SU-DHL-6 (cell line): ENCODE measurements around the gene TDRD5.

Source experiments
- H2AFZ ChIP-seq: fragments of 200-600 bp; sonication (generic); 2 replicates; pipeline ENCODE4 v1.6.1; 2014; ENCODE audit warnings: low read depth, mild to moderate bottlenecking, moderate library complexity, mixed read lengths, antibody characterized with exemption, low read length; ENCODE audit not compliant: severe bottlenecking
- H3F3A ChIP-seq: fragments of 200-600 bp; shearing (Covaris generic); 2 replicates; pipeline ENCODE4 v1.6.0; 2016; ENCODE audit warnings: antibody characterized with exemption, mild to moderate bottlenecking; ENCODE audit not compliant: insufficient read depth
- H3K27ac ChIP-seq: fragments of 200-600 bp; sonication (generic); 2 replicates; pipeline ENCODE4 v1.5.1; 2016; ENCODE audit warnings: low read depth, mild to moderate bottlenecking, low read length, moderate library complexity, mixed read lengths
- H3K27me3 ChIP-seq: fragments of 200-600 bp; sonication (generic), shearing (Covaris generic); 2 replicates; pipeline ENCODE4 v1.6.0; 2014; ENCODE audit warnings: mild to moderate bottlenecking, low read length
- H3K36me3 ChIP-seq: fragments of 200-600 bp; sonication (generic); 2 replicates; pipeline ENCODE4 v1.6.1; 2014; ENCODE audit warnings: mild to moderate bottlenecking, low read length, mixed read lengths
- H3K4me2 ChIP-seq: fragments of 300-600, 200-600 bp; shearing (Covaris generic), sonication (generic); 2 replicates; pipeline ENCODE4 v1.6.0; 2014; ENCODE audit warnings: low read length, low read depth, mild to moderate bottlenecking; ENCODE audit not compliant: poor library complexity, severe bottlenecking
- H3K4me3 ChIP-seq: fragments of 200-600 bp; sonication (generic); 2 replicates; pipeline ENCODE4 v1.5.1; 2014; ENCODE audit warnings: antibody characterized with exemption, low read length, mild to moderate bottlenecking, mixed read lengths; ENCODE audit not compliant: insufficient read depth, poor library complexity, severe bottlenecking
- H3K79me2 ChIP-seq: fragments of 200-600 bp; sonication (generic); 2 replicates; pipeline ENCODE4 v1.6.1; 2014; ENCODE audit warnings: mild to moderate bottlenecking, low read length, moderate library complexity; ENCODE audit not compliant: insufficient read depth
- H3K9ac ChIP-seq: fragments of 200-600 bp; sonication (generic); 2 replicates; pipeline ENCODE4 v1.7.0; 2014; ENCODE audit warnings: mild to moderate bottlenecking, low read length
- H3K9me2 ChIP-seq: fragments of 200-600 bp; sonication (generic); replicated peaks from 2 replicates; pipeline ENCODE4 v1.6.1; 2014; ENCODE audit warnings: low read length; ENCODE audit not compliant: insufficient read depth
- H3K9me3 ChIP-seq: fragments of 200-600 bp; sonication (generic); 2 replicates; pipeline ENCODE4 v1.6.1; 2014; ENCODE audit warnings: low read length, mixed read lengths; ENCODE audit not compliant: insufficient read depth
- H4K20me1 ChIP-seq: fragments of 200-600 bp; sonication (generic); 2 replicates; pipeline ENCODE4 v1.6.1; 2014; ENCODE audit warnings: low read depth, mild to moderate bottlenecking, antibody characterized with exemption, low read length, moderate library complexity, mixed read lengths
- EZH2phosphoT487 ChIP-seq: fragments of 200-600 bp; sonication (generic), shearing (Covaris generic); conservative IDR thresholded peaks from 2 replicates; pipeline ENCODE4 v1.6.1; 2018; ENCODE audit warnings: mild to moderate bottlenecking, antibody characterized with exemption, low read length, moderate library complexity, mixed read lengths
- TF ChIP-seq, protein P1 (sequence below): fragments of 200-600 bp; sonication (generic); IDR thresholded peaks from one replicate; pipeline ENCODE4 v1.5.1; 2017; ENCODE audit warnings: antibody characterized with exemption, mild to moderate bottlenecking, low read length, moderate library complexity; ENCODE audit not compliant: insufficient read depth, poor library complexity, severe bottlenecking

TDRD5 gene

DNA sequence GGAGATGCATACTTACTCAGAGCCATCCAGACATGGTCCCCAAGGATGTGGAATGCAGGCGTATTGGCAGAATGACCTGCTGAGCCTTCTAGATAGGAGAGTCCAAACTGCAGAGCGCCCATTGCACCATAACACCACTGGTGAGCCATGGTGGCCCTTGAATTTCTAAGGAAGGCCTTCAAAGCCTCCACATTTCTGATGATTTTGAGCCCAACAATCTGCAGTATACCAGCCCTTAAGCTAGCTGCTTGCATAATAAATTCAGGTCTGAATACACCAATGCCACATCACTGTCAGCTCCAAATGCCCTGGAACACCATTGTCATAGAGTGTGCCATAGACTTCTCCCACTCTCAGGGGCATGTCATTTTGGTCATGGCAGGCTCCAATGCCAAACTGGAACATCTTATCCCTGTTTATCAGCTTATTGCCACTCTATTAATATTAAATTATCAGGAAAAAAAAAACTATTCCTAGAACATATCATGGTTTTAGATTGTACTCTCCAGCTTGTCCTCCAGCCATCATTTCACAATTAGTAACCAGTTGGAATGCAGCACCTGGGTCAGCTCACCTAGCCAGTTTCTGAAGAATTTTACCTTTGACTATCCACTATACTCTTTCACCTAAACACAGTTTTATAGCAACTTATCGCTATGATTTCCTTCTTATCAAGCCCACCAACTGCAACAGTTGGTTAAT, 42.8 kb upstream of the TDRD5 start:
- no peaks in the 10 kb centered on the region for H3K9me3 ChIP-seq
- H3K27me3 ChIP-seq: no peaks in the 10 kb centered on the region
- no peaks in the 10 kb centered on the region for H3F3A ChIP-seq
- no peak overlapping the region for H2AFZ ChIP-seq
- H4K20me1 ChIP-seq: no peaks in the 10 kb centered on the region
- TF ChIP-seq, protein P1, sequence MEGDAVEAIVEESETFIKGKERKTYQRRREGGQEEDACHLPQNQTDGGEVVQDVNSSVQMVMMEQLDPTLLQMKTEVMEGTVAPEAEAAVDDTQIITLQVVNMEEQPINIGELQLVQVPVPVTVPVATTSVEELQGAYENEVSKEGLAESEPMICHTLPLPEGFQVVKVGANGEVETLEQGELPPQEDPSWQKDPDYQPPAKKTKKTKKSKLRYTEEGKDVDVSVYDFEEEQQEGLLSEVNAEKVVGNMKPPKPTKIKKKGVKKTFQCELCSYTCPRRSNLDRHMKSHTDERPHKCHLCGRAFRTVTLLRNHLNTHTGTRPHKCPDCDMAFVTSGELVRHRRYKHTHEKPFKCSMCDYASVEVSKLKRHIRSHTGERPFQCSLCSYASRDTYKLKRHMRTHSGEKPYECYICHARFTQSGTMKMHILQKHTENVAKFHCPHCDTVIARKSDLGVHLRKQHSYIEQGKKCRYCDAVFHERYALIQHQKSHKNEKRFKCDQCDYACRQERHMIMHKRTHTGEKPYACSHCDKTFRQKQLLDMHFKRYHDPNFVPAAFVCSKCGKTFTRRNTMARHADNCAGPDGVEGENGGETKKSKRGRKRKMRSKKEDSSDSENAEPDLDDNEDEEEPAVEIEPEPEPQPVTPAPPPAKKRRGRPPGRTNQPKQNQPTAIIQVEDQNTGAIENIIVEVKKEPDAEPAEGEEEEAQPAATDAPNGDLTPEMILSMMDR: no peak
- no peak for TF ChIP-seq EZH2phosphoT487
- no peak overlapping the region for H3K4me2 ChIP-seq
- H3K9ac ChIP-seq: no peak overlapping the region
- H3K27ac ChIP-seq: no peak overlapping the region
- no peaks in the 10 kb centered on the region for H3K79me2 ChIP-seq
- no peaks in the 10 kb centered on the region for H3K9me2 ChIP-seq
- no peak overlapping the region for H3K4me3 ChIP-seq
- no peaks in the 10 kb centered on the region for H3K36me3 ChIP-seq

GRCh38 chr1:179549368-179549700, 42.3 kb upstream of the TDRD5 start:
- no peak overlapping the region for H2AFZ ChIP-seq
- no peak overlapping the region for H3K4me3 ChIP-seq
- H4K20me1 ChIP-seq: no peaks in the 10 kb centered on the region
- H3K27me3 ChIP-seq: no peaks in the 10 kb centered on the region
- no peaks in the 10 kb centered on the region for H3K79me2 ChIP-seq
- TF ChIP-seq EZH2phosphoT487: no peak
- TF ChIP-seq, protein P1: no peak
- no peak overlapping the region for H3K9ac ChIP-seq
- no peak overlapping the region for H3K27ac ChIP-seq
- no peak overlapping the region for H3K4me2 ChIP-seq
- no peaks in the 10 kb centered on the region for H3K36me3 ChIP-seq
- no peaks in the 10 kb centered on the region for H3K9me3 ChIP-seq
- H3K9me2 ChIP-seq: no peaks in the 10 kb centered on the region
- no peaks in the 10 kb centered on the region for H3F3A ChIP-seq

DNA sequence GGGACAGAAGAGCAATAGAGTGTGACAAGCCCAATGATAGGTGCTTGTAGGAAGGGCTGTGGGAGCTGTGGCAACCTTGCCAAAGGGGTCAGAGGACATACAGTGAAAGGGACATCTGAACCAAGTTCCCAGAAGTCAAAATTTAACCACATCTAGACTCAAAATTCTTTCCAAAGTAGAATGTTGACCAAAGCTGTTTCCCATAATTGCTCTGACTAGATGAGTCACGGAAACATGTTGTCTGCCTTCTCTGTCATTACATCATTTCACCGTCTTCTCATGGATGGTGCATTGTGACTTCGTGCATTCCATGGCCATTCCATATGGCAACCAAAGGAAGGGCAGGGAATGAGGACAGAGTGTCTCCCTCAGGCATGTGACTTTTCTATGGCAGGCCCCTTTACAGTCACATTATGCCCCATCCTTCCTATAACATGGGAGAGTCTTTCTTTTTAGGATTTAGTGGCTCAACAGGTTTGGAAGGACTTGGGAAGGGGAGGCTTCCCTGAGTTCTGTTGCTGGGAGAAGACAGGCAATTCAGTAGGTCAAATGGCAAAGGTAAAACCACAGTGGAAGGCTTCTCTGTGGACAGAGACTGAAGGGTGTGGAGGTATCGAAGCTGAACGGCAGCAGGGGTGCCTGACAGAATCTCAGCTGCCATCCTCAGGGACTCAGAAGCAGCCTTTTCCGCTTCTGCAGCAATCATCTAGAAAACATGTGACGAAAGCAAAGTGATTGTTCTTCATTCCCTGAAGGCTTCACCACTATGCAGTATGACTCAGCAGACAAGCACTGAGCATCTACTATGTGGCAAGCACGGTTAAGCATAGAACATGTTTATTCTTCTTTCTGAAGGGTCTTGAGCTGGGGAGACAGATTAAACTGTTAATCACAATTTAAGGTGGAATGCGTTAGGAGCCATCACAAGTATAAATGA, 40.6 kb upstream of the TDRD5 start:
- H4K20me1 ChIP-seq: no peaks in the 10 kb centered on the region
- no peak overlapping the region for H3K27ac ChIP-seq
- no peak for TF ChIP-seq EZH2phosphoT487
- TF ChIP-seq, protein P1: no peak
- no peaks in the 10 kb centered on the region for H3K9me2 ChIP-seq
- H3K4me3 ChIP-seq: no peak overlapping the region
- no peaks in the 10 kb centered on the region for H3K79me2 ChIP-seq
- H3K9me3 ChIP-seq: no peaks in the 10 kb centered on the region
- H3K27me3 ChIP-seq: no peaks in the 10 kb centered on the region
- H3K9ac ChIP-seq: no peak overlapping the region
- H3F3A ChIP-seq: no peaks in the 10 kb centered on the region
- H3K36me3 ChIP-seq: no peaks in the 10 kb centered on the region
- H3K4me2 ChIP-seq: no peak overlapping the region
- H2AFZ ChIP-seq: no peak overlapping the region
